ENCODE results near the gene GNMT.

Gene GNMT

DNA sequence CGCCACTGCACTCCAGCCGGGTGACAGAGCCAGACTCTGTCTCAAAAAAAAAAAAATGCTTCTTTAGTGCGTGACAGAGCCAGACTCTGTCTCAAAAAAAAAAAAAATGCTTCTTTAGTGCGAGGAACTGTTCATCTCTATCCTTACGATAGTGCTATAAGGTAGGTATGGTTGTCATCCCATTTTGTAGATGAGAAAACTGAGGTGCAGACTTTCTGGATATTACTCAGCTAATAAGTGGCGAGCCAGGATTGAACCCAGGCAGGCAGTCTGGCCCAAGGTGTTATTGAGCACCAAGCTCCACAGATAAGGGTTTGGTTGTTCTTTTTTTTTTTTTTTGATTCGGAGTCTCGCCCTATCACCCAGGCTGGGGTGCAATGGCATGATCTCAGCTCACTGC, 41.3 kb downstream of the GNMT start:
- TF ChIP-seq, protein P1, sequence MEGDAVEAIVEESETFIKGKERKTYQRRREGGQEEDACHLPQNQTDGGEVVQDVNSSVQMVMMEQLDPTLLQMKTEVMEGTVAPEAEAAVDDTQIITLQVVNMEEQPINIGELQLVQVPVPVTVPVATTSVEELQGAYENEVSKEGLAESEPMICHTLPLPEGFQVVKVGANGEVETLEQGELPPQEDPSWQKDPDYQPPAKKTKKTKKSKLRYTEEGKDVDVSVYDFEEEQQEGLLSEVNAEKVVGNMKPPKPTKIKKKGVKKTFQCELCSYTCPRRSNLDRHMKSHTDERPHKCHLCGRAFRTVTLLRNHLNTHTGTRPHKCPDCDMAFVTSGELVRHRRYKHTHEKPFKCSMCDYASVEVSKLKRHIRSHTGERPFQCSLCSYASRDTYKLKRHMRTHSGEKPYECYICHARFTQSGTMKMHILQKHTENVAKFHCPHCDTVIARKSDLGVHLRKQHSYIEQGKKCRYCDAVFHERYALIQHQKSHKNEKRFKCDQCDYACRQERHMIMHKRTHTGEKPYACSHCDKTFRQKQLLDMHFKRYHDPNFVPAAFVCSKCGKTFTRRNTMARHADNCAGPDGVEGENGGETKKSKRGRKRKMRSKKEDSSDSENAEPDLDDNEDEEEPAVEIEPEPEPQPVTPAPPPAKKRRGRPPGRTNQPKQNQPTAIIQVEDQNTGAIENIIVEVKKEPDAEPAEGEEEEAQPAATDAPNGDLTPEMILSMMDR (IDR thresholded peaks at IDR 0.05; ENCODE audit: low read length), result no peak
- TF ChIP-seq EZH2 (IDR thresholded peaks at IDR 0.05; ENCODE audit: borderline replicate concordance, low read length), result no peak
- peaks cover 20% of the 10 kb centered on the region for H3K36me3 ChIP-seq (ENCODE audit: insufficient read depth, low read length)
- H2AFZ ChIP-seq (ENCODE audit: low read length), result no peak overlapping the region

GRCh38 chr6:43005844-43006243, 45.3 kb downstream of the GNMT start:
- Histone ChIP-seq H3K79me2 (ENCODE audit: insufficient read depth, low read length) (no peaks in the 10 kb centered on the region), H3K27me3 (ENCODE audit: insufficient read depth, low read length) (no peaks in the 10 kb centered on the region), H3F3A (ENCODE audit: insufficient read depth, low read length) (no peaks in the 10 kb centered on the region), H4K20me1 (ENCODE audit: insufficient read depth, low read length) (no peaks in the 10 kb centered on the region), H3K4me3 (ENCODE audit: low read depth, low read length, poor library complexity, severe bottlenecking) (no peak overlapping the region), H3K9ac (ENCODE audit: low read length) (no peak overlapping the region), H3K9me3 (ENCODE audit: low read length) (no peaks in the 10 kb centered on the region), H3K36me3 (ENCODE audit: insufficient read depth, low read length) (peaks cover 55% of the 10 kb centered on the region), H3K27ac (ENCODE audit: low read depth, low read length, poor library complexity, severe bottlenecking) (no peak overlapping the region), H3K4me1 (ENCODE audit: insufficient read depth, low read length, severe bottlenecking) (no peaks in the 10 kb centered on the region), H3K4me2 (ENCODE audit: low read length) (no peak overlapping the region), H3K9me2 (ENCODE audit: low read depth, low read length) (no peaks in the 10 kb centered on the region), H2AFZ (ENCODE audit: low read length) (no peak overlapping the region)
- TF ChIP-seq, protein P1 (IDR thresholded peaks at IDR 0.05; ENCODE audit: low read length), result no peak
- no peak for TF ChIP-seq EZH2 (IDR thresholded peaks at IDR 0.05; ENCODE audit: borderline replicate concordance, low read length)

More for the DNA sequence above, 41.3 kb downstream of the GNMT start:
- Histone ChIP-seq H3K27me3 (ENCODE audit: insufficient read depth, low read length) (no peaks in the 10 kb centered on the region), H3K9me3 (ENCODE audit: low read length) (no peaks in the 10 kb centered on the region), H3F3A (ENCODE audit: insufficient read depth, low read length) (no peaks in the 10 kb centered on the region), H3K27ac (ENCODE audit: low read depth, low read length, poor library complexity, severe bottlenecking) (no peak overlapping the region), H3K79me2 (ENCODE audit: insufficient read depth, low read length) (no peaks in the 10 kb centered on the region), H3K4me3 (ENCODE audit: low read depth, low read length, poor library complexity, severe bottlenecking) (no peak overlapping the region), H3K4me2 (ENCODE audit: low read length) (no peak overlapping the region), H3K9me2 (ENCODE audit: low read depth, low read length) (no peaks in the 10 kb centered on the region), H3K4me1 (ENCODE audit: insufficient read depth, low read length, severe bottlenecking) (no peaks in the 10 kb centered on the region), H3K9ac (ENCODE audit: low read length) (no peak overlapping the region), H4K20me1 (ENCODE audit: insufficient read depth, low read length) (no peaks in the 10 kb centered on the region)

DNA sequence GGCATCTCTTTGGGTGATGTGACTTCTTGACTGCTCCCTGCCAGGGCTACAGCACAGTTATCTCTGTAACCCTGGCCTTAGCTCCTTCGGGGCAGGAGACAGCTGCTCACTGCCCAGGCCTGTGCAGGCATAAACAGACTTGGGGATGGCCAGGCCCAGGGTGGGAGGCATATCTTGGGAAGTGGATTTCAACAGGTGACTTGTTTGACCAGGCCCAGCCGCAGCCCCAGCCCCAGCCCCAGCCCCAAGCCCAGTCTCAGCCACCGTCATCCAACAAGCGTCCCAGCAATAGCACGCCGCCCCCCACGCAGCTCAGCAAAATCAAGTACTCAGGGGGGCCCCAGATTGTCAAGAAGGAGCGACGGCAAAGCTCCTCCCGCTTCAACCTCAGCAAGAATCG, 45.7 kb downstream of the GNMT start:
- Histone ChIP-seq H3K9me3 (ENCODE audit: low read length) (no peaks in the 10 kb centered on the region), H3K27me3 (ENCODE audit: insufficient read depth, low read length) (no peaks in the 10 kb centered on the region), H3K4me2 (ENCODE audit: low read length) (no peak overlapping the region), H2AFZ (ENCODE audit: low read length) (no peak overlapping the region), H3K36me3 (ENCODE audit: insufficient read depth, low read length) (peaks cover 56% of the 10 kb centered on the region), H3K4me1 (ENCODE audit: insufficient read depth, low read length, severe bottlenecking) (no peaks in the 10 kb centered on the region), H3K9ac (ENCODE audit: low read length) (no peak overlapping the region), H3F3A (ENCODE audit: insufficient read depth, low read length) (no peaks in the 10 kb centered on the region), H4K20me1 (ENCODE audit: insufficient read depth, low read length) (no peaks in the 10 kb centered on the region), H3K27ac (ENCODE audit: low read depth, low read length, poor library complexity, severe bottlenecking) (no peak overlapping the region), H3K4me3 (ENCODE audit: low read depth, low read length, poor library complexity, severe bottlenecking) (no peak overlapping the region), H3K9me2 (ENCODE audit: low read depth, low read length) (no peaks in the 10 kb centered on the region), H3K79me2 (ENCODE audit: insufficient read depth, low read length) (no peaks in the 10 kb centered on the region)
- TF ChIP-seq, protein P1 (IDR thresholded peaks at IDR 0.05; ENCODE audit: low read length), result no peak
- TF ChIP-seq EZH2 (IDR thresholded peaks at IDR 0.05; ENCODE audit: borderline replicate concordance, low read length), result no peak
